OCI-LY1 (cell line): ENCODE results near the gene ERCC2.

Source experiments
- EZH2 ChIP-seq: fragments of 200-600 bp; sonication (generic), shearing (Covaris generic); IDR thresholded peaks from 2 replicates; pipeline ENCODE4 v1.8.0; 2017; ENCODE audit warnings: borderline replicate concordance, mixed run types, mild to moderate bottlenecking, antibody characterized with exemption, low read length, moderate library complexity, mixed read lengths
- TF ChIP-seq, protein P1 (sequence below): fragments of 200-600 bp; sonication (generic), shearing (Covaris generic); IDR thresholded peaks from 2 replicates; pipeline ENCODE4 v1.5.1; 2017; ENCODE audit warnings: mild to moderate bottlenecking, antibody characterized with exemption, low read length, moderate library complexity, mixed read lengths

DNA sequence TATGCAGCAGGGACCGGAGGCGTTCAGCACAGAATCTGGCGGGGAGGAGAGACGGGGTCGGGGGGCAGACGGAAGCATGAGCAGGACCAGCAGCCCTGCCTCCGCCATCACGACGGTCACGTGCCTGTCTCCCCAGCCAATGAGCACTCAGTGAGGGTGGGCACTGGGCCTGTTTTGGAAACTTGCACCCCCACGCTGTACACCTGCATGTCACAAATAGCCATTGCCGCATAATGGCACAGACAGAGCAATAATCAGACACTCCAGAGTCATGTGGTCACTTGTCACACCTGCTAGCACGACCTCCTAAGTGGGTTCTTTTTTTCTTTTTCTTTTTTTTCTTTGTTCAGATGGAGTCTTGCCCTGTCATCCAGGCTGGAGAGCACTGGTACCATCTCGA, 8.8 kb downstream of the ERCC2 start:
- TF ChIP-seq, protein P1, sequence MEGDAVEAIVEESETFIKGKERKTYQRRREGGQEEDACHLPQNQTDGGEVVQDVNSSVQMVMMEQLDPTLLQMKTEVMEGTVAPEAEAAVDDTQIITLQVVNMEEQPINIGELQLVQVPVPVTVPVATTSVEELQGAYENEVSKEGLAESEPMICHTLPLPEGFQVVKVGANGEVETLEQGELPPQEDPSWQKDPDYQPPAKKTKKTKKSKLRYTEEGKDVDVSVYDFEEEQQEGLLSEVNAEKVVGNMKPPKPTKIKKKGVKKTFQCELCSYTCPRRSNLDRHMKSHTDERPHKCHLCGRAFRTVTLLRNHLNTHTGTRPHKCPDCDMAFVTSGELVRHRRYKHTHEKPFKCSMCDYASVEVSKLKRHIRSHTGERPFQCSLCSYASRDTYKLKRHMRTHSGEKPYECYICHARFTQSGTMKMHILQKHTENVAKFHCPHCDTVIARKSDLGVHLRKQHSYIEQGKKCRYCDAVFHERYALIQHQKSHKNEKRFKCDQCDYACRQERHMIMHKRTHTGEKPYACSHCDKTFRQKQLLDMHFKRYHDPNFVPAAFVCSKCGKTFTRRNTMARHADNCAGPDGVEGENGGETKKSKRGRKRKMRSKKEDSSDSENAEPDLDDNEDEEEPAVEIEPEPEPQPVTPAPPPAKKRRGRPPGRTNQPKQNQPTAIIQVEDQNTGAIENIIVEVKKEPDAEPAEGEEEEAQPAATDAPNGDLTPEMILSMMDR: no peak
- TF ChIP-seq EZH2: no peak
